Measurements from ENCODE around the gene TALDO1. TPM values are rescaled to one million over a fixed set of nuclear protein-coding genes. Genes with fewer than 3 reads are reported as not detected.
A peak's percentile ranks its signal among the peaks of the same experiment; 100 is the strongest.

TALDO1 gene
- total and polyA plus RNA-seq, 2 of the 8 experiments (the other 6 are each of a cell fraction or from before 2014, with no cell fraction given) = 265 to 308 TPM

GRCh38 chr11:707817-708420 is 39.3 kb upstream of the TALDO1 start:
- WGBS, 2 experiments (ENCODE audit: extremely low coverage in 1 of 2, insufficient coverage in 1 of 2, insufficient read length in 1 of 2, insufficient replicate concordance in 2 of 2, low coverage in 1 of 2, low lambda C conversion rate in 2 of 2, missing lambda C conversion rate in 1 of 2) = 85% methylated on average over 16 of the region's 16 CpGs; no CpG with 5 or more reads in 1 of the 2 experiments
- CTCF ChIA-PET (ENCODE audit: partially characterized antibody) = interaction anchor here (0.8 to 3.6 kb wide), 6 partner anchors 11 to 19 kb away, joined by 3 to 22 read pairs (median 6); partner anchors contain the start of genes DEAF1 and TMEM80
- no peak overlapping the region for H3K4me3 ChIP-seq (ENCODE audit: extremely low read depth in 1 of 4, insufficient read depth in 2 of 4, low read depth in 3 of 4, low read length in 4 of 4)

More at GRCh38 chr11:707817-708420, 39.3 kb upstream of the TALDO1 start:
- Histone ChIP-seq H3K18ac (ENCODE audit: extremely low read depth, low read length) (peak overlapping the region; percentile 71; the same call in 1 of the 2 replicates), H3K23ac (ENCODE audit: insufficient read length) (no peak overlapping the region), H4K20me1 (replicated peaks in 1 of 2; ENCODE audit: control insufficient read depth in 1 of 2, insufficient read depth in 2 of 2, low read length in 2 of 2) (peaks cover 1 to 2% of the 10 kb centered on the region in 2 experiments), H3K4ac (replicated peaks; ENCODE audit: insufficient read length, low read depth, low read length) (peak overlapping the region; percentile 80), H2BK15ac (ENCODE audit: low read length) (peak overlapping the region; percentile 95; the same call in 1 of the 2 replicates), H2BK20ac (ENCODE audit: low read length) (peak overlapping the region; percentile 43; the same call in 1 of the 2 replicates), H3K36me3 (ENCODE audit: control insufficient read depth in 2 of 4, insufficient read depth in 4 of 4, low read length in 3 of 4) (no peaks in the 10 kb centered on the region; a peak in 1 of 8 replicates), H3K9ac (replicated peaks in 1 of 4; ENCODE audit: extremely low read depth in 1 of 4, low read depth in 3 of 4, low read length in 3 of 4) (no peak overlapping the region), H4K91ac (replicated peaks; ENCODE audit: insufficient read length, low read length) (peak overlapping the region; percentile 56), H3K79me1 (ENCODE audit: low read depth, low read length) (no peaks in the 10 kb centered on the region), H3K4me1 (replicated peaks in 1 of 4; ENCODE audit: control insufficient read depth in 3 of 4, insufficient read depth in 4 of 4, low read length in 3 of 4) (peaks cover 0 to 48% (median 33%) of the 10 kb centered on the region in 4 experiments; a peak in 6 of 7 replicates), H3K23me2 (ENCODE audit: low read depth, low read length) (peaks cover 8% of the 10 kb centered on the region; the same call in 1 of the 2 replicates), H2AFZ (ENCODE audit: low read length) (no peak overlapping the region), H4K8ac (ENCODE audit: extremely low read depth, insufficient read depth, low read length) (peak overlapping the region; percentile 62; the same call in 1 of the 2 replicates), H2BK120ac (replicated peaks; ENCODE audit: low read depth, low read length) (no peak overlapping the region), H2BK12ac (ENCODE audit: low read depth, low read length) (peak overlapping the region; percentile 68; the same call in 1 of the 2 replicates), H3K9me3 (ENCODE audit: insufficient read depth in 2 of 2, low read depth in 1 of 2, low read length in 1 of 2) (no peaks in the 10 kb centered on the region), H4K5ac (ENCODE audit: insufficient read length, low read depth, low read length) (no peak overlapping the region), H3K27me3 (replicated peaks in 1 of 4; ENCODE audit: control insufficient read depth in 3 of 4, extremely low read depth in 1 of 4, insufficient read depth in 3 of 4, low read length in 3 of 4) (no peaks in the 10 kb centered on the region), H3K56ac (replicated peaks; ENCODE audit: insufficient read length, low read depth, low read length) (peak overlapping the region; percentile 47), H3K14ac (ENCODE audit: insufficient read length) (no peak overlapping the region), H3K79me2 (ENCODE audit: control insufficient read depth in 1 of 2, insufficient read depth in 2 of 2, low read length in 2 of 2) (no peaks in the 10 kb centered on the region), H3K4me2 (ENCODE audit: insufficient read depth in 1 of 2, low read depth in 2 of 2, low read length in 2 of 2) (peak overlapping the region in 1 of 2 experiments; percentile 62; a peak in 1 of 4 replicates), H2AK5ac (ENCODE audit: low read depth, low read length) (peak overlapping the region; percentile 77; the same call in 1 of the 2 replicates), H3K27ac (ENCODE audit: low read depth, low read length) (no peak overlapping the region), H2BK5ac (ENCODE audit: low read depth, low read length) (peak overlapping the region; percentile 83; the same call in 1 of the 2 replicates)
- POLR2A ChIA-PET (ENCODE audit: partially characterized antibody) = interaction anchor here (1.2 to 2.2 kb wide), 4 partner anchors 11 to 56 kb away, joined by 3 to 16 read pairs (median 4); no protein-coding TSS in a partner anchor
- no peak for DNase-seq (ENCODE audit: low read depth in 1 of 2, low spot score in 2 of 2)
- TF ChIP-seq TEAD4 (IDR thresholded peaks at IDR 0.05; ENCODE audit: low read depth, low read length) (peak; percentile 88), GABPA (IDR thresholded peaks at IDR 0.05; ENCODE audit: borderline replicate concordance, insufficient read depth, low read length) (peak; percentile 42; the same call in 1 of the 2 replicates), EGR1 (IDR thresholded peaks at IDR 0.05; ENCODE audit: borderline replicate concordance, low read depth, low read length) (no peak), RFX5 (IDR thresholded peaks at IDR 0.05; ENCODE audit: borderline replicate concordance, low read depth, low read length) (no peak)
- FAIRE-seq = no peak

Data from H1 (cell line).